D341Med (cell line): ENCODE measurements around the gene SUSD1.

Experiments used
- DNase-seq: peaks from one replicate; pipeline ENCODE4 v3.0.0; 2012; ENCODE audit warnings: low spot score

The SUSD1 gene

GRCh38 chr9:112065806-112066606 is 109.1 kb downstream of the SUSD1 start:
- no peak for DNase-seq

GRCh38 chr9:112064871-112065270 is 110.2 kb downstream of the SUSD1 start:
- no peak for DNase-seq

GRCh38 chr9:112063586-112063985 is 111.5 kb downstream of the SUSD1 start:
- no peak for DNase-seq

GRCh38 chr9:112063151-112063550 is 111.9 kb downstream of the SUSD1 start:
- DNase-seq: no peak

GRCh38 chr9:112061152-112061740 is 113.9 kb downstream of the SUSD1 start:
- DNase-seq: no peak

GRCh38 chr9:112059966-112060320 is 115.2 kb downstream of the SUSD1 start:
- DNase-seq: no peak

DNA sequence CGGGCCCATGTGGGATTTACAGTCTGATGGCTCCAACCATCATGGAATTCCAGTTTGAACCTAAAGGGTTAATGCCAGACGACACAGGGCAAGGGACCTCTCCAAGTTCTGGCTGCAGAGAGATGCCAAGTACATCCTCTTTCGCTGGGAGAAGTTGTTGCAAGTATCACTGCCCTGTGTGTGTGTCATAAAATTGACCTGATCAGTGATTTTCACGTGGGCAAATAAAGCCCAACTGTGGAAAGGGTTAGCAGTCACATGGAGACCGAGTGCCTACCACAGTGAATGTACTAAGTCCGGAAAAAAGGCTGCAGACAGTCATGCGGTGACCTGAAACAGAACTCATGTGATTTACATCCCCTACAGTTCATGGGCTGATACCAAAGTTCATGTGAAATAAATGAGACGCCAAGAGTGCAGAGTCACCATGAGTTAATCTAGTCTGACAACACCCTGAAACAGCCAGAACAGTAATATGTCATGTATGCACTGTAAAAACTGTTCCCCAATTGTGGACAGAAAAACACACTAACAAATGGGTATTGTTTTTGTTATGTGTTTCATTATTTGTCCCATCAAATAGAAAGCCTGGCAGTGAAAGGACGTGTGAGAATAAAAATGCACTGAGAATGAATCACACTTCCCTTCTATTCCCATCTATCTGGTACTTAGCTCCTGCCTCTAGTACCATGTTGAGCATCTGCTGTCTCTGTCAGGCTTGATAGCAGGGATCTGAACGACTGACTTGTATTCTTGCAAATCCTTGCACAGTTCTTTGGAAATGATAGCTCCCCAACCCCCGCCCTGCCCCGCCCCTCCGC is 115.7 kb downstream of the SUSD1 start:
- DNase-seq: no peak

- no peak for DNase-seq
Observed at GRCh38 chr9:112056996-112057395, 118.1 kb downstream of the SUSD1 start.

DNA sequence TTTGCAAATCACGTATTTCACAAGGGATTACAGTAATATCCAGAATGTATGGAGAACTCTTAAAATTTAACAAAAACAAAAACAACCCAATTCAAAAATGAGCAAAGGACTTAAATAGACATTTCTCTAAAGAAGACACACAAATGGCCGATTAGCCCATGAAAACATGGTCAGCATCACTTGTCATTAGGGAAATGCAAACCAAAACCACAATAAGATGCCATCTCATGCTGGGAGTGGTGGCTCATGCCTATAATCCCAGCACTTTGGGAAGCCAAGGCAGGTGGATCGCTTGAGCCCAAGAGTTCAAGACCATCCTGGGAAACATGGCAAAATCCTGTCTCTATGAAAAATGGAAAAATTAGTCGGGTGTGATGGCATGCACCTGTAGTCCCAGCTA is 120.2 kb downstream of the SUSD1 start:
- DNase-seq: no peak

DNA sequence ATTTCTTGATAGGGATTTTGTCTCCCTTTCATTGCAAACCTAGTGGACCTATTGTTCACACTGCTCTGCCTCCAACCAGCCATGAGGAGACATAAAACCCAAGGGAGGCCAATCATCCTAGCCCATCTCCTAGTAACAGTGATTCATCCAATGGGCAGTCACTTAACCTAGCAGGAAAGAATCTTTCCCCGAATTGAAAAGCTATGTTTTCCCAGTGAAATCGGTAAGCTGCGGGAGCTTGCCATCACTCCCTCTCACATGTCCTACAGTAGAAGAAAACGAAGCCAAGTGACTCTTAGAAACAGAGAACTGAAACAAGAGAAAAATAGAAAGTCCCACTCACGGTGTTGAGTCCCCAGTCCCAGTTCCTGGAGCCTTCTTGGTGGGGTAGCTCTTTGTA is 123.3 kb downstream of the SUSD1 start:
- no peak for DNase-seq

DNA sequence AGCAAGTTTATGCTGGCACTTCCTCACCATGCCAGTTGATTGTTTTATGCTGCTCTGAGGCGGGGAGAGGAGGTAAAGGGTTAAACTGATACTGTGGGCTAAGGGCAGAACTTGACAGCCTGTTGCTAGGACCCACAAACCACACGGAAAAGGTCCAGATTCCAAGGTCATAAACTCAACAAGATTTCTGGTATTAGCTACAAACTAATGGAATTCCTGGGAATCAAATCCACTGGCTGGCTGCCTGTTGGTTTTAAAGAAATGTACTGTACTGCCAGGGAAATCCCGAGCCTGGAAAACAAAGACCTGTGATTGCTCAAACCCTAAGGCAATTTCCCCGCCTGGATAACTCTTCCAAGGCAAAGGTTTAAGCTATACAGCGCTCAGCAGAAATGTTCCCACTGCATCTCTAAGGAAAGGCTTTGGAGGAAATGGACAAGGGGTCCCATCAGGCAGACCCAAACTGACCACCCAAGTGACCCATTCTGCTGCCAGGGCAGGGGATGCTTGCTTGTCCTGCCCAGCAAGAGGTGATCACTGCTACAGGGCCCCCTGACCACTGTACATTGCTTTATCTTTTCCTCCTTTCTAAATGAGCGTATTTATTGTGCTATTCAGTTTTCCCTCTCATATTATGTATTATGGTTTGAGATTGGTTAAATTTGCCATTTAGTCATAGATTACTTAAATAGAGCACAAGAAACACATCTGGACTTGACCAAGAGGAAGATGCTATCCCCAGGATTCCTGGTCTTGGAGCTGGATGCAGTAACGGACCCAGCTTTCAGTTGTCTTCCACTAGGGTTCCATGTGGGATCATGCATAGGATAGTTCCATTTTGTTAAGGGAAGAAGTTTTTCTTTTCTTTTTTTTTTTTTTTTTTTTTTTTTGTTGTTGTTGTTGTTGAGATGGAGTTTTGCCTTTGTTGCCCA is 124.3 kb downstream of the SUSD1 start:
- no peak for DNase-seq

GRCh38 chr9:112049811-112050516 is 125.1 kb downstream of the SUSD1 start:
- DNase-seq: no peak

- no peak for DNase-seq
Observed at GRCh38 chr9:112048924-112049691, 126.0 kb downstream of the SUSD1 start.

- no peak for DNase-seq
Observed at GRCh38 chr9:112047538-112048066, 127.5 kb downstream of the SUSD1 start.

- no peak for DNase-seq
Observed at GRCh38 chr9:112046181-112046580, 128.9 kb downstream of the SUSD1 start.

DNA sequence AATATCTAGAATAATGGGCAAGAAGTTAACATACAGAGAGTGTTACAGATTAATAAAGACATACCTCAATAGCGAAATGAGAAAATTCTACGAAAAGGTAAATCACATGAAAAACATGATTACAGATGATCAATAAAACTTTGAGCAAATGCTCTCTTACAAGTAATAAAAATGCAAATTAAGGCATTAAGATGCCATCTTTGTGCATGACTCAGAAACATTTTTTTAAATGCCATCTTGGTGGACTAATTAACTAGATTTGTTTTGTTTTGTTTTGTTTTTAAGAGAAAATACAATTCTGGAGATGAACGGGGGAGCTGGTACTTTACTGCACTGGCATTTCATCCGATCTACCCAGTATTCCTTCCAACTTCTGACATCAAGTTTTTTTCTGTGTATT is 130.2 kb downstream of the SUSD1 start:
- no peak for DNase-seq

- DNase-seq: no peak
Observed at GRCh38 chr9:112044186-112044585, 130.9 kb downstream of the SUSD1 start.

- DNase-seq: no peak
Observed at GRCh38 chr9:112043423-112043822, 131.7 kb downstream of the SUSD1 start.

- DNase-seq: no peak
Observed at GRCh38 chr9:112042769-112043168, 132.3 kb downstream of the SUSD1 start.

GRCh38 chr9:112042244-112042638 is 132.9 kb downstream of the SUSD1 start:
- DNase-seq: no peak
